ENCODE results near the gene RPS27L.
"Not testable (repeated sequence)": the region's sequence is repeated elsewhere in the genome, so short reads cannot be mapped to it uniquely, and the experiment has no call there.

DNA sequence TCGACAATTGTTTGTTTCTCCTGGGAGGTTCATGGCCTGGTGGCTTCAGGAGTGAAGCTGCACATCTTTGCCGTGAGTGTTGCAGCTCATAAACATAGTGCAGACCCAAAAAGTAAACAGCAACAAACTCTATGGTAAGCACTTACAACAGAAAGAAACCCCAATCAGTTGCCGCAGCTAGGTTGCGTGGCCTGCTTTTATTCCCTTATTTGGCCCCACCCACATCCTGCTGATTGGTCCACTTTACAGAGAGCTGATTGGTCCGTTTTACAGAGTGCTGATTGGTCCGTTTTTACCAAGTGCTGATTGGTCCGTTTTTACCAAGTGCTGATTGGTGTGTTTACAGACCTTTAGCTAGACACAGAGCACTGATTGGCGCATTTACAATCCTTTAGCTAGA, 51.9 kb downstream of the RPS27L start:
- TF ChIP-seq, protein P1, sequence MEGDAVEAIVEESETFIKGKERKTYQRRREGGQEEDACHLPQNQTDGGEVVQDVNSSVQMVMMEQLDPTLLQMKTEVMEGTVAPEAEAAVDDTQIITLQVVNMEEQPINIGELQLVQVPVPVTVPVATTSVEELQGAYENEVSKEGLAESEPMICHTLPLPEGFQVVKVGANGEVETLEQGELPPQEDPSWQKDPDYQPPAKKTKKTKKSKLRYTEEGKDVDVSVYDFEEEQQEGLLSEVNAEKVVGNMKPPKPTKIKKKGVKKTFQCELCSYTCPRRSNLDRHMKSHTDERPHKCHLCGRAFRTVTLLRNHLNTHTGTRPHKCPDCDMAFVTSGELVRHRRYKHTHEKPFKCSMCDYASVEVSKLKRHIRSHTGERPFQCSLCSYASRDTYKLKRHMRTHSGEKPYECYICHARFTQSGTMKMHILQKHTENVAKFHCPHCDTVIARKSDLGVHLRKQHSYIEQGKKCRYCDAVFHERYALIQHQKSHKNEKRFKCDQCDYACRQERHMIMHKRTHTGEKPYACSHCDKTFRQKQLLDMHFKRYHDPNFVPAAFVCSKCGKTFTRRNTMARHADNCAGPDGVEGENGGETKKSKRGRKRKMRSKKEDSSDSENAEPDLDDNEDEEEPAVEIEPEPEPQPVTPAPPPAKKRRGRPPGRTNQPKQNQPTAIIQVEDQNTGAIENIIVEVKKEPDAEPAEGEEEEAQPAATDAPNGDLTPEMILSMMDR (IDR thresholded peaks at IDR 0.05): not testable (repeated sequence)
- TF ChIP-seq EP300, POLR2A, POLR2AphosphoS5 (IDR thresholded peaks at IDR 0.05): not testable (repeated sequence)
